Stomach (tissue), 9 donors: ENCODE measurements around the gene B2M. TPM values are rescaled to one million over a fixed set of nuclear protein-coding genes. Genes with fewer than 3 reads are reported as not detected.
A peak's percentile ranks its signal among the peaks of the same experiment; 100 is the strongest.

Experiments
- DNase-seq, 2 donors: peaks; one replicate each; pipeline versions ENCODE4 v3.0.0 to v3.0.0-alpha.2; 2013 to 2019
- H3K27ac ChIP-seq, 5 donors: fragments of 200-600 bp in 4 of 5; sonication (generic) in 4 of 5; one replicate each; pipeline ENCODE4 v1.5.1; 2013 to 2019; ENCODE audit warnings: mild to moderate bottlenecking in 1 of 5, moderate library complexity in 1 of 5
- H3K27me3 ChIP-seq, 3 donors: fragments of 200-600 bp; sonication (generic); one replicate each; pipeline ENCODE4 v1.5.1; 2017 to 2019; ENCODE audit warnings: mixed run types in 1 of 3
- H3K36me3 ChIP-seq, 4 donors: fragments of 200-600 bp; sonication (generic); 1 replicate in 3 of 4; 2 replicates in 1 of 4; pipeline ENCODE4 v1.5.1; 2016 to 2019
- H3K4me1 ChIP-seq, 4 donors: fragments of 200-600 bp; sonication (generic); one replicate each; pipeline ENCODE4 v1.5.1; 2016 to 2019
- H3K4me3 ChIP-seq, 4 donors: fragments of 200-600 bp; sonication (generic) in 3 of 4; one replicate each; pipeline ENCODE4 v1.5.1; 2016 to 2019; ENCODE audit warnings: mild to moderate bottlenecking in 1 of 4
- H3K9me3 ChIP-seq, 4 donors: fragments of 200-600 bp; sonication (generic); one replicate each; pipeline ENCODE4 v1.5.1; 2016 to 2019
- CTCF ChIP-seq, 7 experiments: fragments of 450-650 bp in 4 of 7; fragments of 200-600 bp in 3 of 7; sonication (generic) in 3 of 7; IDR thresholded peaks; one replicate each; pipeline ENCODE4 v1.5.1; 2016 to 2019; ENCODE audit warnings: antibody characterized with exemption in 7 of 7, control low read depth in 2 of 7, mild to moderate bottlenecking in 1 of 7
- EP300 ChIP-seq: sonication (generic); formaldehyde crosslinking; IDR thresholded peaks from one replicate; pipeline ENCODE4 v1.6.1; 2017; ENCODE audit warnings: antibody characterized with exemption
- POLR2A ChIP-seq, 4 donors: fragments of 450-650 bp; IDR thresholded peaks; one replicate each; pipeline ENCODE4 v1.6.1; 2016; ENCODE audit warnings: antibody characterized with exemption in 4 of 4, control low read depth in 2 of 4, mild to moderate bottlenecking in 1 of 4, moderate library complexity in 1 of 4
- POLR2AphosphoS5 ChIP-seq, 3 donors: sonication (generic); formaldehyde crosslinking; IDR thresholded peaks; one replicate each; pipeline ENCODE4 v1.6.1; 2016; ENCODE audit warnings: antibody characterized with exemption in 3 of 3
- WGBS, 5 donors: extraction: QIAGEN DNeasy Blood & Tissue Kit in 3 of 5; methylation state at CpG; one replicate each; pipeline versions ENCODE4 v1.1.5 to v1.1.7; 2013 to 2018; 5-methylcytosine and 5-hydroxymethylcytosine counted together
- intact Hi-C: fragments of 100-400 bp; cut with DNase I; formaldehyde crosslinking; loops from one replicate; pipeline ENCODE4 v1.15.1; 2023; ENCODE audit warnings: low total_unique reads
- polyA plus RNA-seq, 3 donors: library from polyadenylated mRNA; stranded (reverse); fragments of 200-250 nt; gene quantifications; one replicate each; pipeline ENCODE4 v1.2.3, GENCODE V29; 2013
- total RNA-seq, 5 donors: library from RNA; depleted of rRNA; stranded (reverse); fragments of >200 nt; gene quantifications; one replicate each; pipeline versions ENCODE4 v1.1.0 to v1.2.3, GENCODE V29; 2014 to 2016
- donor health status: healthy with polysubstance abuse.
- donor health status: Bipolar disorder and iron deficiency.
- donor health status: healthy.

Gene B2M
- total and polyA plus RNA-seq, 8 donors: 815 to 3,849 (median 1,903) TPM

GRCh38 chr15:44711743-44712345 lies 527 bp downstream of the B2M start:
- Histone ChIP-seq H3K9me3 (no peaks in the 10 kb centered on the region), H3K27me3 (no peaks in the 10 kb centered on the region), H3K4me3 (peak overlapping the region; percentile 67 to 86 (median 75)), H3K27ac (peak overlapping the region; percentile 91 to 100 (median 99)), H3K36me3 (peaks cover 16 to 37% (median 24%) of the 10 kb centered on the region in 4 donors), H3K4me1 (peaks cover 10 to 60% (median 36%) of the 10 kb centered on the region in 4 donors)
- WGBS, 5 donors: 0 to 1% (median 1%) methylated on average over 16 to 46 of the region's 46 CpGs
- intact Hi-C loops: no loop called here
- TF ChIP-seq CTCF (IDR thresholded peaks at IDR 0.05) (no peak), POLR2AphosphoS5 (IDR thresholded peaks at IDR 0.05) (no peak), POLR2A (IDR thresholded peaks at IDR 0.05) (no peak), EP300 (no peak)
- DNase-seq: peak; percentile 43 to 88

GRCh38 chr15:44712346-44713005 lies 1.2 kb downstream of the B2M start:
- 3 to 14% (median 7%) methylated on average over 24 of the region's 24 CpGs for WGBS, 5 donors
- Histone ChIP-seq H3K4me1 (peaks cover 10 to 65% (median 36%) of the 10 kb centered on the region in 4 donors), H3K36me3 (peaks cover 22 to 43% (median 30%) of the 10 kb centered on the region in 4 donors), H3K27me3 (no peaks in the 10 kb centered on the region), H3K4me3 (peak overlapping the region; percentile 67 to 86 (median 75)), H3K9me3 (no peaks in the 10 kb centered on the region), H3K27ac (peak overlapping the region; percentile 63 to 100 (median 99))
- peak; percentile 74 to 94 for DNase-seq
- intact Hi-C loops: no loop called here
- no peak for TF ChIP-seq POLR2A (IDR thresholded peaks at IDR 0.05)
- no peak for TF ChIP-seq CTCF (IDR thresholded peaks at IDR 0.05)
- TF ChIP-seq POLR2AphosphoS5 (IDR thresholded peaks at IDR 0.05): peak; percentile 79 to 92 (median 90)
- TF ChIP-seq EP300: no peak

GRCh38 chr15:44713006-44713966 lies 2.0 kb downstream of the B2M start:
- peak in 1 of 2 donors; percentile 36 for DNase-seq
- Histone ChIP-seq H3K36me3 (peaks cover 28 to 51% (median 38%) of the 10 kb centered on the region in 4 donors), H3K4me1 (peaks cover 10 to 68% (median 33%) of the 10 kb centered on the region in 4 donors), H3K27me3 (no peaks in the 10 kb centered on the region), H3K4me3 (peak overlapping the region; percentile 67 to 86 (median 75)), H3K27ac (peak overlapping the region; percentile 63 to 100 (median 99)), H3K9me3 (no peaks in the 10 kb centered on the region)
- WGBS, 5 donors: 53 to 63% (median 55%) methylated on average over 5 of the region's 5 CpGs
- intact Hi-C loops: no loop called here
- TF ChIP-seq POLR2A (IDR thresholded peaks at IDR 0.05) (no peak), POLR2AphosphoS5 (IDR thresholded peaks at IDR 0.05) (peak in 1 of 3 donors; percentile 12)

GRCh38 chr15:44715142-44715796 lies 4.0 kb downstream of the B2M start:
- no peak for TF ChIP-seq POLR2A (IDR thresholded peaks at IDR 0.05)
- Histone ChIP-seq H3K27me3 (no peaks in the 10 kb centered on the region), H3K27ac (peak overlapping the region in 2 of 5 donors; percentile 37 to 100), H3K4me1 (peaks cover 8 to 75% (median 42%) of the 10 kb centered on the region in 4 donors), H3K9me3 (no peaks in the 10 kb centered on the region), H3K36me3 (peaks cover 30 to 62% (median 51%) of the 10 kb centered on the region in 4 donors), H3K4me3 (peak overlapping the region in 2 of 4 donors; percentile 67 to 70)
- no peak for DNase-seq
- intact Hi-C loops: no loop called here
- 68 to 80% (median 73%) methylated on average over 6 of the region's 6 CpGs for WGBS, 5 donors
